Measurements from ENCODE around the gene CSF3. TPM values are rescaled to one million over a fixed set of nuclear protein-coding genes. Genes with fewer than 3 reads are reported as not detected.

Gene CSF3
- total RNA-seq, 4 donors from 2014 or later, result 2.6 to 38.9 TPM; not detected in 2

GRCh38 chr17:40025991-40026815 lies 11.0 kb downstream of the CSF3 start:
- in situ Hi-C loops (cut with MboI; ENCODE audit: low pct_ligation_motif_present in 1 of 4, low pct_unique_long_range_greater_than_20kb in 1 of 4, low sequenced_read_pairs in 3 of 4), result loop anchor here in 3 of 4 donors (25.0 kb wide), 2 partner anchors 136 to 261 kb away; partner anchors contain the start of gene CDC6 (in 1 of the 3)

GRCh38 chr17:40026816-40027613 lies 11.8 kb downstream of the CSF3 start:
- Histone ChIP-seq H3K9me3 (no peaks in the 10 kb centered on the region), H3K4me1 (peaks cover 10 to 51% (median 49%) of the 10 kb centered on the region in 4 donors), H3K27me3 (no peaks in the 10 kb centered on the region), H3K4me3 (no peak overlapping the region), H3K27ac (peak overlapping the region in 1 of 4 donors; percentile 80), H3K36me3 (peaks cover 0 to 38% (median 16%) of the 10 kb centered on the region in 4 donors)
- 30% methylated on average over 33 of the region's 33 CpGs; no CpG with 5 or more reads in 1 of the 2 donors for WGBS, 2 donors (ENCODE audit: low coverage in 1 of 2)
- in situ Hi-C loops (cut with MboI; ENCODE audit: low pct_ligation_motif_present in 1 of 4, low pct_unique_long_range_greater_than_20kb in 1 of 4, low sequenced_read_pairs in 3 of 4) (loop anchor here in 3 of 4 donors (25.0 kb wide), 2 partner anchors 135 to 260 kb away; partner anchors contain the start of gene CDC6 (in 1 of the 3)), intact Hi-C loops (cut with DNase I; ENCODE audit: low total_unique reads) (no loop called here)
- peak; percentile 88 for DNase-seq
- peak; percentile 92 to 96 (median 94) for TF ChIP-seq CTCF (IDR thresholded peaks at IDR 0.05)
- no peak for TF ChIP-seq POLR2A (IDR thresholded peaks at IDR 0.05)
- peak in 1 of 3 donors; percentile 21 for TF ChIP-seq POLR2AphosphoS5 (IDR thresholded peaks at IDR 0.05)
- TF ChIP-seq EP300 (IDR thresholded peaks at IDR 0.05; ENCODE audit: low read depth), result no peak

More at GRCh38 chr17:40025991-40026815, 11.0 kb downstream of the CSF3 start:
- H3K9me3 ChIP-seq, result no peaks in the 10 kb centered on the region
- intact Hi-C loops (cut with DNase I; ENCODE audit: low total_unique reads), result no loop called here
- H3K4me3 ChIP-seq, result no peak overlapping the region
- no peak for TF ChIP-seq POLR2A (IDR thresholded peaks at IDR 0.05)
- no peak for TF ChIP-seq CTCF (IDR thresholded peaks at IDR 0.05)
- no peak for TF ChIP-seq EP300 (IDR thresholded peaks at IDR 0.05; ENCODE audit: low read depth)
- no peak for TF ChIP-seq POLR2AphosphoS5 (IDR thresholded peaks at IDR 0.05)
- H3K27ac ChIP-seq, result peak overlapping the region in 2 of 4 donors; percentile 1 to 80
- DNase-seq, result no peak
- 80 to 83% methylated on average over 5 to 20 of the region's 22 CpGs for WGBS, 2 donors (ENCODE audit: low coverage in 1 of 2)
- peaks cover 0 to 32% (median 16%) of the 10 kb centered on the region in 4 donors for H3K36me3 ChIP-seq
- H3K4me1 ChIP-seq, result peaks cover 6 to 48% (median 47%) of the 10 kb centered on the region in 4 donors
- no peaks in the 10 kb centered on the region for H3K27me3 ChIP-seq

- no peak for TF ChIP-seq POLR2A (IDR thresholded peaks at IDR 0.05)
- TF ChIP-seq POLR2AphosphoS5 (IDR thresholded peaks at IDR 0.05), result no peak
- TF ChIP-seq EP300 (IDR thresholded peaks at IDR 0.05; ENCODE audit: low read depth), result no peak
- TF ChIP-seq CTCF (IDR thresholded peaks at IDR 0.05), result no peak
- H3K27me3 ChIP-seq, result no peaks in the 10 kb centered on the region
- H3K27ac ChIP-seq, result no peak overlapping the region
- WGBS, 2 donors (ENCODE audit: low coverage in 1 of 2), result 86 to 100% methylated on average over 1 to 5 of the region's 5 CpGs
- H3K9me3 ChIP-seq, result no peaks in the 10 kb centered on the region
- intact Hi-C loops (cut with DNase I; ENCODE audit: low total_unique reads) (no loop called here), in situ Hi-C loops (cut with MboI; ENCODE audit: low pct_ligation_motif_present in 1 of 4, low pct_unique_long_range_greater_than_20kb in 1 of 4, low sequenced_read_pairs in 3 of 4) (loop anchor here in 3 of 4 donors (25.0 kb wide), 2 partner anchors 135 to 260 kb away; partner anchors contain the start of gene CDC6 (in 1 of the 3))
- peaks cover 14 to 50% (median 47%) of the 10 kb centered on the region in 4 donors for H3K4me1 ChIP-seq
- no peak for DNase-seq
- no peak overlapping the region for H3K4me3 ChIP-seq
- H3K36me3 ChIP-seq, result peaks cover 0 to 33% (median 13%) of the 10 kb centered on the region in 4 donors
Measured at GRCh38 chr17:40027614-40028012, 12.4 kb downstream of the CSF3 start.

All from transverse colon (tissue), 4 donors.